Karpas-422 (cell line): ENCODE data around the gene RPL10A. TPM values are rescaled to one million over a fixed set of nuclear protein-coding genes. Genes with fewer than 3 reads are reported as not detected.
A peak's percentile ranks its signal among the peaks of the same experiment; 100 is the strongest.

ENCODE experiments used
- DNase-seq: peaks from one replicate; pipeline ENCODE4 v3.0.0-alpha.2; 2015
- H2AFZ ChIP-seq: fragments of 200-600 bp; sonication (generic); 2 replicates; pipeline ENCODE4 v1.6.1; 2014; ENCODE audit warnings: antibody characterized with exemption, low read length, mixed read lengths
- H3K27ac ChIP-seq: fragments of 200-600 bp; sonication (generic); 2 replicates; pipeline ENCODE4 v1.5.1; 2014; ENCODE audit warnings: mild to moderate bottlenecking, low read length, moderate library complexity
- H3K27me3 ChIP-seq: fragments of 200-600 bp; sonication (generic); 2 replicates; pipeline ENCODE4 v1.6.1; 2014; ENCODE audit warnings: low read length, mixed read lengths
- H3K36me3 ChIP-seq: fragments of 200-600 bp; sonication (generic); 2 replicates; pipeline ENCODE4 v1.6.1; 2014; ENCODE audit warnings: low read length, mixed read lengths; ENCODE audit not compliant: insufficient read depth
- H3K4me1 ChIP-seq: fragments of 200-600 bp; sonication (generic); 2 replicates; pipeline ENCODE4 v1.6.1; 2014; ENCODE audit warnings: mild to moderate bottlenecking, low read length, mixed read lengths
- H3K4me2 ChIP-seq: fragments of 200-600 bp; sonication (generic); 2 replicates; pipeline ENCODE4 v1.6.1; 2014; ENCODE audit warnings: low read length, low read depth, mild to moderate bottlenecking; ENCODE audit not compliant: poor library complexity, severe bottlenecking
- H3K4me3 ChIP-seq: fragments of 200-600 bp; sonication (generic); 2 replicates; pipeline ENCODE4 v1.5.1; 2014; ENCODE audit warnings: mild to moderate bottlenecking, antibody characterized with exemption, low read length, mixed read lengths
- H3K79me2 ChIP-seq: fragments of 200-600 bp; sonication (generic); 2 replicates; pipeline ENCODE4 v1.6.1; 2014; ENCODE audit warnings: mild to moderate bottlenecking, low read length, mixed read lengths
- H3K9ac ChIP-seq: fragments of 200-600 bp; sonication (generic); 2 replicates; pipeline ENCODE4 v1.6.0; 2014; ENCODE audit warnings: low read length
- H3K9me2 ChIP-seq: fragments of 200-600 bp; sonication (generic), shearing (Covaris generic); replicated peaks from 2 replicates; pipeline ENCODE4 v1.6.0; 2014; ENCODE audit warnings: mild to moderate bottlenecking, low read length, moderate library complexity; ENCODE audit not compliant: insufficient read depth
- H3K9me3 ChIP-seq: fragments of 300-700, 200-600 bp; sonication (generic); 2 replicates; pipeline ENCODE4 v1.6.1; 2014; ENCODE audit warnings: low read length, mixed read lengths
- H4K20me1 ChIP-seq: fragments of 200-600 bp; sonication (generic); 2 replicates; pipeline ENCODE4 v1.6.1; 2014; ENCODE audit warnings: mild to moderate bottlenecking, antibody characterized with exemption, low read length, low read depth; ENCODE audit not compliant: insufficient read depth
- total RNA-seq: library from RNA; depleted of rRNA; stranded (reverse); fragments of >200 nt; shearing (Covaris generic); gene quantifications from 2 replicates; pipeline ENCODE4 v1.2.3, GENCODE V29; 2014; ENCODE audit warnings: low replicate concordance

RPL10A gene
- total RNA-seq, 1 experiment from 2014 or later = 3,423 TPM

DNA sequence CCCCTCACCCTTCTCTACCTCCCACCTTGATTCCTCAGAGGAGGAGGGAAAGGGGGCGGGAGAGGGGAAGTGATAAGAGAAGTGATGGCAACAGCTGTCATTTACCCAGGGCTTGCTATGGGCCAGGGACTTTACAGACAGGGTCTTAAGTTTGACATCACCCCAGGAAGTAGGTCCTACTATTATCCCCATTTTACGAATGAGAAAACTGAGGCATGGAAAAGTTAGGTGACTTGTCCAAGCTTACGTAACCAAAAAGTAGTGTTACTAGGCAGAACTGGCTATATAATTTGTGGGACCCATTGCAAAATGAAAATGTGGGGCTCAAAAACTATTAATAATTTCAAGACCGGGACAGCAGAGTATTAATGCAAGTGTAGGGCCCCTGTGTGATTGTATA is 26.6 kb upstream of the RPL10A start:
- no peaks in the 10 kb centered on the region for H3K79me2 ChIP-seq
- H3K9ac ChIP-seq = no peak overlapping the region
- H2AFZ ChIP-seq = no peak overlapping the region
- no peaks in the 10 kb centered on the region for H3K27me3 ChIP-seq
- H3K4me2 ChIP-seq = no peak overlapping the region
- no peak for DNase-seq
- no peak overlapping the region for H3K4me3 ChIP-seq
- H3K4me1 ChIP-seq = no peaks in the 10 kb centered on the region
- no peaks in the 10 kb centered on the region for H4K20me1 ChIP-seq
- no peaks in the 10 kb centered on the region for H3K9me3 ChIP-seq
- H3K27ac ChIP-seq = no peak overlapping the region
- no peaks in the 10 kb centered on the region for H3K36me3 ChIP-seq
- H3K9me2 ChIP-seq = no peaks in the 10 kb centered on the region

- Histone ChIP-seq H3K27me3 (no peaks in the 10 kb centered on the region), H3K4me1 (no peaks in the 10 kb centered on the region), H3K4me2 (no peak overlapping the region), H3K36me3 (no peaks in the 10 kb centered on the region), H3K9ac (no peak overlapping the region), H4K20me1 (no peaks in the 10 kb centered on the region), H3K4me3 (no peak overlapping the region), H3K79me2 (no peaks in the 10 kb centered on the region), H3K9me3 (no peaks in the 10 kb centered on the region), H3K27ac (no peak overlapping the region), H2AFZ (no peak overlapping the region), H3K9me2 (no peaks in the 10 kb centered on the region)
- no peak for DNase-seq
Measured at GRCh38 chr6:35442693-35443092, 25.5 kb upstream of the RPL10A start.

DNA sequence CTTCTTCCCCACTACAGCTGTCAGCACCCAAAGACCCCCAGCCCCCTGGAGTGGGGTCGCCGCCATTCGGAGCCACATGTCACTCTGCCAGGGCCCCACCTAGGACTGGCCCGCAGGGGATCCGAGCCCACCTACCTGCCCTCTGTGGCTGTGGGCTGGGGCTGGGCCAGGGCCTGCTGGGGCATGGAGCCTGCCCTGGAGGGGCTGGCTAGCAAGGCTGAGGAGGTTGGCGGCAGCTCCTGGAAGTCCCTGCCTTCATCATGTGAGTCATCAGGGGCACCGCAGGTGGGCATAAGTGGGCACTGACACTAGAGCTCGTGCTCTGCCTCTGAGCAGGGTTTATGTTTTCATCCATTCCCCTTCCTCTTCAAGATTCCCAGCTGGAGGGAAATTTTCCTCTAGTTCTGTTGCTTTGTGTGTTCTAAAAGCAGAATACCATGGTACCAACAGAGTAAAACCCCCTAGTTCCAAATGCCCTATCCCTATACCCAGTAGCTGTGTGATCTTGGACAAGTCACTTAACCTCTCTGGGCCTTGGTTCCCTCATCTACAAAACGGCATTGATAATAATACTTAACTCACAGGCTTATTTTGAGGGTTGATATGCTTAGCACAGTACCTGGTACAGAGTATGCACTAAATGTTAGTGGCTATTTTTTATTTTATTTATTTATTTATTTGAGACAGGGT is 24.7 kb upstream of the RPL10A start:
- Histone ChIP-seq H3K79me2 (no peaks in the 10 kb centered on the region), H3K9me2 (no peaks in the 10 kb centered on the region), H3K9ac (no peak overlapping the region), H4K20me1 (no peaks in the 10 kb centered on the region), H3K27me3 (no peaks in the 10 kb centered on the region), H3K4me1 (no peaks in the 10 kb centered on the region), H3K4me3 (no peak overlapping the region), H2AFZ (no peak overlapping the region), H3K4me2 (no peak overlapping the region), H3K36me3 (no peaks in the 10 kb centered on the region), H3K27ac (no peak overlapping the region), H3K9me3 (no peaks in the 10 kb centered on the region)
- no peak for DNase-seq

DNA sequence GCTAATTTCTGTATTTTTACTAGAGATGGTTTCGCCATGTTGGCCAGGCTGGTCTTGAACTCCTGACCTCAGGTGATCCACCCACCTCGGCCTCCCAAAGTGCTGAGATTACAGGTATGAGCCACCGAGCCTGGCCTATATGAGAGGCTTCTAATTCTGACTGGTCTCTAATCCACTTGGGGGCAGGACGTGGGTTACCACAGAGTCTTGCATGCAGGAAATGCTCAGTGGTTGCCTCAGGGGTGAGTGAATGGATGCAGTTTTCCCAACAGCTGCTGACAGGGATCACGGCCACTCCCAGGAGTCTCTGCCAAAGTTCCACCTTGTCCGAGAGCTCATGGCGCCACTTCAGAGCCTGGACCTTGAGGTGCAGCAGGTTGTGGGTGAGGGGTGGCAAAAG is 22.5 kb upstream of the RPL10A start:
- Histone ChIP-seq H3K9ac (no peak overlapping the region), H3K9me3 (no peaks in the 10 kb centered on the region), H3K4me1 (no peaks in the 10 kb centered on the region; the same call in 1 of the 2 replicates), H3K4me3 (no peak overlapping the region), H4K20me1 (no peaks in the 10 kb centered on the region), H3K79me2 (no peaks in the 10 kb centered on the region), H3K27me3 (no peaks in the 10 kb centered on the region), H3K9me2 (no peaks in the 10 kb centered on the region), H3K36me3 (no peaks in the 10 kb centered on the region), H3K4me2 (no peak overlapping the region), H3K27ac (no peak overlapping the region), H2AFZ (no peak overlapping the region)
- DNase-seq = no peak

GRCh38 chr6:35448191-35448590 is 20.0 kb upstream of the RPL10A start:
- H2AFZ ChIP-seq = no peak overlapping the region
- no peaks in the 10 kb centered on the region for H3K9me3 ChIP-seq
- no peak overlapping the region for H3K4me3 ChIP-seq
- H4K20me1 ChIP-seq = no peaks in the 10 kb centered on the region
- peaks cover 5% of the 10 kb centered on the region for H3K79me2 ChIP-seq
- H3K27ac ChIP-seq = no peak overlapping the region
- H3K36me3 ChIP-seq = no peaks in the 10 kb centered on the region
- no peak overlapping the region for H3K4me2 ChIP-seq
- peaks cover 13% of the 10 kb centered on the region for H3K4me1 ChIP-seq
- no peak overlapping the region for H3K9ac ChIP-seq
- H3K9me2 ChIP-seq = no peaks in the 10 kb centered on the region
- no peak for DNase-seq
- H3K27me3 ChIP-seq = no peaks in the 10 kb centered on the region

- H2AFZ ChIP-seq = no peak overlapping the region
- H3K27ac ChIP-seq = no peak overlapping the region
- no peaks in the 10 kb centered on the region for H3K9me3 ChIP-seq
- DNase-seq = peak; percentile 92
- H3K79me2 ChIP-seq = peaks cover 13% of the 10 kb centered on the region
- H4K20me1 ChIP-seq = no peaks in the 10 kb centered on the region
- H3K9me2 ChIP-seq = no peaks in the 10 kb centered on the region
- peaks cover 25% of the 10 kb centered on the region for H3K4me1 ChIP-seq
- H3K36me3 ChIP-seq = no peaks in the 10 kb centered on the region
- no peak overlapping the region for H3K9ac ChIP-seq
- no peaks in the 10 kb centered on the region for H3K27me3 ChIP-seq
- H3K4me2 ChIP-seq = no peak overlapping the region
- H3K4me3 ChIP-seq = no peak overlapping the region
Measured at GRCh38 chr6:35449287-35449881, 18.8 kb upstream of the RPL10A start.

DNA sequence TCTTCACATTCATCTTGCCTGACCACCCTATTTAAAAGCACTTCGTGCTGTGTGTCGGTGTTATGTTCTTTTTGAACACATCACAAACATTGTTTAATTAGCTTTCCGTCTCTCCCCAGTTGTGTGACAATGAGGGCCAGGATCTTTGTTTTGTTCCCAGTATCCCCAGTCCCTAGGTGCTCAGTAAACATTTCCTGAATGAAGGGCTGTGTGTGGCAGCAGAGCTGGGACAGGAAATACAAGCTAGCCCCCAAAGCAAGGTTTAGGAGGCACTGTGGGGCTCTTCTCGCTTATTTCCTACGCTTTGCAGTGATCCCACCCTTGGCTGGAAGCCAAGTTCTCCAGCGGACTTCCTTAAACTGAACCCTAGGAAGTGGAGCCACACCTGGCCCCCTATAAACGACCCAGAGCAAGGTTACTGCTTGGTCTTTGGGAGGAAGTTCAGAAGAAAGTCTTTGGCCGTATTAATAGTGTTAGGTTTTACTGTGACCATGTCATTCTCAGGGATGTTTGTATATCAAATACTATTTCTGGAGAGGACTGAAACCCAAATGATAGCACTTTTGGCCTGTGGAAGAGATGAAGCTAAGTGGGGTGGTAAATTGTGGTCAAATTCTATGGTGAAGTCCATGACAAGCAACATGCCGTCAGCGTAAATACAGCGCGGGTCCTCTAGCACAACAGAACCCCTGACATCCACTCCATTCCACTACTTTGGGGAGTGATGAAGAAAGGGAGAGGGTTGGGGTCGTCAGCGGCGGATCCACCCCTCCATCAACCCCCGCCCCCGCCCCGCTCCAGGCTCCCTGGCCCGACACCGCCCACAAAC is 16.6 kb upstream of the RPL10A start:
- Histone ChIP-seq H3K9me2 (no peaks in the 10 kb centered on the region), H3K27me3 (no peaks in the 10 kb centered on the region), H3K4me1 (peaks cover 30% of the 10 kb centered on the region), H3K4me3 (peak overlapping the region; percentile 78), H3K79me2 (peaks cover 13% of the 10 kb centered on the region), H2AFZ (0 out of 2 replicates have a peak overlapping the region, but pooled peaks have one; percentile 33), H3K36me3 (no peaks in the 10 kb centered on the region), H3K27ac (no peak overlapping the region), H3K9me3 (no peaks in the 10 kb centered on the region), H4K20me1 (no peaks in the 10 kb centered on the region), H3K9ac (peak overlapping the region; percentile 42), H3K4me2 (peak overlapping the region; percentile 84)
- no peak for DNase-seq
